GM12874 (cell line): ENCODE measurements around the gene TDRD12.

Experiments
- TF ChIP-seq, protein P1 (sequence below): IDR thresholded peaks from 2 replicates; pipeline ENCODE4 v1.5.1; 2011; ENCODE audit warnings: low read depth, mild to moderate bottlenecking, control low read depth, low read length, moderate library complexity; ENCODE audit not compliant: insufficient read depth

TDRD12 gene

DNA sequence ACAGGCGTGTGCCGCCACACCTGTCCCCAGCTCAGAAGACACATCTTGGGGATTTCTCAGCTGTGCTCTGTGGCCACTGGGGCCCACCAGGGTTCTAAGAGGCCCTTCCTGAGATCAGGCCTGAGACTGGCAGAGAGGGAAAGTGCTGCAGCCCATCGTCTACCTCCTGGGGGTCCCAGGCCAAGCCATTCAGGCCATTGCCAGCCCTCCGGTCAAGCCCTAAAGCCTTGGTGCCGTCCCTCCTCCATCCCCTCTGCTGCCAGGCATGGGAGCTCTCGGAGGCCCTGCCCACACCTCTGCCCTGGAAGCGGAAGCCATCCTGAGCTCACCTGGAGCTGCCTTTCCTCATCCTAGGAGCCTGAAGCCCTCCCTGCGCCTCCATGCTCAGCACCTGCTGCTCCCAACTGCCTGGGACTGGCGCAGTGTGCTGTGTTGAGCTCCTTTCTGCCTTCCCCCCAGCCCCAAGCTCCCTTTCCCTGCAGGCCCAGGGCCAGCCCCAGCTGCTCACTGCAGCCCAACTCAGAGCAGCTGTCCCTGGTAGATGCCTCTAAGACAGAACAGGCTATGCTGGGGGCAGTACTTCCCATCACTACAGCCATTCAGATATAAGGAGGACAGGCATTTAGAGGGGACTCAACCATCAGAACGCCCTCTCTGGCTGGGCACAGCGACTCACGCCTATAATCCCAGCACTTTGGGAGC, 147.1 kb downstream of the TDRD12 start:
- TF ChIP-seq, protein P1, sequence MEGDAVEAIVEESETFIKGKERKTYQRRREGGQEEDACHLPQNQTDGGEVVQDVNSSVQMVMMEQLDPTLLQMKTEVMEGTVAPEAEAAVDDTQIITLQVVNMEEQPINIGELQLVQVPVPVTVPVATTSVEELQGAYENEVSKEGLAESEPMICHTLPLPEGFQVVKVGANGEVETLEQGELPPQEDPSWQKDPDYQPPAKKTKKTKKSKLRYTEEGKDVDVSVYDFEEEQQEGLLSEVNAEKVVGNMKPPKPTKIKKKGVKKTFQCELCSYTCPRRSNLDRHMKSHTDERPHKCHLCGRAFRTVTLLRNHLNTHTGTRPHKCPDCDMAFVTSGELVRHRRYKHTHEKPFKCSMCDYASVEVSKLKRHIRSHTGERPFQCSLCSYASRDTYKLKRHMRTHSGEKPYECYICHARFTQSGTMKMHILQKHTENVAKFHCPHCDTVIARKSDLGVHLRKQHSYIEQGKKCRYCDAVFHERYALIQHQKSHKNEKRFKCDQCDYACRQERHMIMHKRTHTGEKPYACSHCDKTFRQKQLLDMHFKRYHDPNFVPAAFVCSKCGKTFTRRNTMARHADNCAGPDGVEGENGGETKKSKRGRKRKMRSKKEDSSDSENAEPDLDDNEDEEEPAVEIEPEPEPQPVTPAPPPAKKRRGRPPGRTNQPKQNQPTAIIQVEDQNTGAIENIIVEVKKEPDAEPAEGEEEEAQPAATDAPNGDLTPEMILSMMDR = no peak

- TF ChIP-seq, protein P1 = no peak
Measured at GRCh38 chr19:32868206-32868950, 148.8 kb downstream of the TDRD12 start.

GRCh38 chr19:32869369-32869965, 149.9 kb downstream of the TDRD12 start, which contains the start of gene SLC7A9:
SLC7A9 (minus strand) TSS chr19:32869767; CDS start chr19:32868534, 1,233 bp downstream.
- TF ChIP-seq, protein P1 = no peak

- TF ChIP-seq, protein P1 = no peak
Measured at GRCh38 chr19:32869966-32870573, 150.5 kb downstream of the TDRD12 start.

DNA sequence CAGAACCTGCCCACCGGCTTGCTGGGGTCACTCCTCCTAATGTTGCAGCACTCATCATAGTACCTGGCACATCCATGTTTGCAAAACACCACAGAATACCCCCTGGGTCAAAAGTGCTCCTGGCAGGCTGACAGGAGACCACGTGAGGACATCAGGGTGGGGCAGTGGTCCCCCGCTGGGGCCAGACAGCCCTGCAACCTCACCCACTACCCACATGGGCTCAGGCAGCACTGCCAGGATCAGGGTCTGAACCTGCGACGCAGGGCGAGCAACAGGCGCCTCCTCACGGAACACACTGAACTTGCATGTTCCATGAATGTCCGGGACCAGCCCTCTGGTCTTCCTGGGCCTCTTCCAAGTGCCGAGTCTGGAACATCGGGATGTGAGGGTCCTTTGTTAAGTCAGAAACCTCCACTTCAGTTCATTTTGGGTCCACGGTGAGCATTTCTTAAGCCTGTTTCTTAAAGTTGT, 151.4 kb downstream of the TDRD12 start:
- TF ChIP-seq, protein P1 = no peak

DNA sequence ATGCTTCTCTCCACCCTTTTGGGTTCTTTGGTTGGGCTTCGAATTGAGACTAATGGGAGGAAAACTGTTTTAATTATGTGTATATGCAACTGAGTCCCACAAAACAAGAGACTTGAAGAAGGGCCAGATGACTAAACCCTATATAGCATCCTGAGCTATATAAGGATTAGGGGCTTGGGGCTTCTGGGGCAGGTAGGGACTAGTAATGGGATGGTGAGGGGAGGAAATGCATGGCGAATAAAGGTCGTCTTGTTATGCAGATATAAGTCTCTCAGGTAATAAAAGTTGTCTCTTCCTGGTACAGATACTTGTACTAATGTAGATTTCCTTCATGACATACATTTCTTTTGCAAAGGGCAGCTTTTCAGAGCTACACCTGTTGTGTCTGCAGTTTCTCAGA, 152.8 kb downstream of the TDRD12 start:
- TF ChIP-seq, protein P1 = no peak
